Measurements from ENCODE around the gene COL19A1. TPM values are rescaled to one million over a fixed set of nuclear protein-coding genes. Genes with fewer than 3 reads are reported as not detected.

Gene COL19A1
- total RNA-seq, 2 experiments from 2014 or later = 0.03 TPM; not detected in 1

- no peak for DNase-seq (ENCODE audit: low spot score)
- no peaks in the 10 kb centered on the region for H3K79me2 ChIP-seq (ENCODE audit: insufficient read depth, low read depth, low read length)
- H4K20me1 ChIP-seq (ENCODE audit: insufficient read depth, low read length) = no peaks in the 10 kb centered on the region
- no peak overlapping the region for H3K4me2 ChIP-seq (ENCODE audit: low read length)
- H3K4me1 ChIP-seq (ENCODE audit: insufficient read depth, low read length, poor library complexity, severe bottlenecking) = no peaks in the 10 kb centered on the region
- H3K9me3 ChIP-seq (ENCODE audit: low read length) = no peaks in the 10 kb centered on the region
- no peaks in the 10 kb centered on the region for H3K9me2 ChIP-seq (ENCODE audit: insufficient read depth, low read length)
- no peak overlapping the region for H3K27ac ChIP-seq (ENCODE audit: low read depth, low read length, poor library complexity, severe bottlenecking)
- H2AFZ ChIP-seq (ENCODE audit: low read length) = no peak overlapping the region
- intact Hi-C loops (cut with micrococcal nuclease; ENCODE audit: unreplicated experiment) = no loop called here
- H3K36me3 ChIP-seq (ENCODE audit: insufficient read depth, low read length) = no peaks in the 10 kb centered on the region
- no TSS peak for BruUV-seq (replicated peaks)
- TF ChIP-seq EZH2phosphoT487 (IDR thresholded peaks at IDR 0.05; ENCODE audit: borderline replicate concordance, low read depth, low read length) (no peak), CTCF (conservative IDR thresholded peaks at IDR 0.05; ENCODE audit: low read length) (no peak)
- ChIA-PET POLR2A (no interaction called here), CTCF (ENCODE audit: unreplicated experiment) (no interaction called here)
- no peak overlapping the region for H3K4me3 ChIP-seq (ENCODE audit: low read depth, low read length, poor library complexity, severe bottlenecking)
Observed at GRCh38 chr6:70142034-70142433, 275.7 kb downstream of the COL19A1 start.

GRCh38 chr6:70145178-70145577 is 278.8 kb downstream of the COL19A1 start:
- H3K9me3 ChIP-seq (ENCODE audit: low read length) = no peaks in the 10 kb centered on the region
- no peaks in the 10 kb centered on the region for H3K79me2 ChIP-seq (ENCODE audit: insufficient read depth, low read depth, low read length)
- ChIA-PET POLR2A (no interaction called here), CTCF (ENCODE audit: unreplicated experiment) (no interaction called here)
- no peaks in the 10 kb centered on the region for H3K4me1 ChIP-seq (ENCODE audit: insufficient read depth, low read length, poor library complexity, severe bottlenecking)
- TF ChIP-seq CTCF (conservative IDR thresholded peaks at IDR 0.05; ENCODE audit: low read length) = no peak
- TF ChIP-seq EZH2phosphoT487 (IDR thresholded peaks at IDR 0.05; ENCODE audit: borderline replicate concordance, low read depth, low read length) = no peak
- no peaks in the 10 kb centered on the region for H3K36me3 ChIP-seq (ENCODE audit: insufficient read depth, low read length)
- no peak for DNase-seq (ENCODE audit: low spot score)
- H3K4me2 ChIP-seq (ENCODE audit: low read length) = no peak overlapping the region
- H2AFZ ChIP-seq (ENCODE audit: low read length) = no peak overlapping the region
- H3K9me2 ChIP-seq (ENCODE audit: insufficient read depth, low read length) = no peaks in the 10 kb centered on the region
- intact Hi-C loops (cut with micrococcal nuclease; ENCODE audit: unreplicated experiment) = no loop called here
- no TSS peak for BruUV-seq (replicated peaks)
- H4K20me1 ChIP-seq (ENCODE audit: insufficient read depth, low read length) = no peaks in the 10 kb centered on the region
- H3K4me3 ChIP-seq (ENCODE audit: low read depth, low read length, poor library complexity, severe bottlenecking) = no peak overlapping the region
- no peak overlapping the region for H3K27ac ChIP-seq (ENCODE audit: low read depth, low read length, poor library complexity, severe bottlenecking)

- no TSS peak for BruUV-seq (replicated peaks)
- H3K79me2 ChIP-seq (ENCODE audit: insufficient read depth, low read depth, low read length) = no peaks in the 10 kb centered on the region
- CTCF ChIA-PET (ENCODE audit: unreplicated experiment) = no interaction called here
- H4K20me1 ChIP-seq (ENCODE audit: insufficient read depth, low read length) = no peaks in the 10 kb centered on the region
- no peak overlapping the region for H3K27ac ChIP-seq (ENCODE audit: low read depth, low read length, poor library complexity, severe bottlenecking)
- no peaks in the 10 kb centered on the region for H3K9me2 ChIP-seq (ENCODE audit: insufficient read depth, low read length)
- no peaks in the 10 kb centered on the region for H3K36me3 ChIP-seq (ENCODE audit: insufficient read depth, low read length)
- POLR2A ChIA-PET = no interaction called here
- no peak for DNase-seq (ENCODE audit: low spot score)
- H2AFZ ChIP-seq (ENCODE audit: low read length) = no peak overlapping the region
- no peak overlapping the region for H3K4me2 ChIP-seq (ENCODE audit: low read length)
- no peak for TF ChIP-seq CTCF (conservative IDR thresholded peaks at IDR 0.05; ENCODE audit: low read length)
- TF ChIP-seq EZH2phosphoT487 (IDR thresholded peaks at IDR 0.05; ENCODE audit: borderline replicate concordance, low read depth, low read length) = no peak
- H3K4me1 ChIP-seq (ENCODE audit: insufficient read depth, low read length, poor library complexity, severe bottlenecking) = no peaks in the 10 kb centered on the region
- intact Hi-C loops (cut with micrococcal nuclease; ENCODE audit: unreplicated experiment) = no loop called here
- H3K4me3 ChIP-seq (ENCODE audit: low read depth, low read length, poor library complexity, severe bottlenecking) = no peak overlapping the region
- H3K9me3 ChIP-seq (ENCODE audit: low read length) = no peaks in the 10 kb centered on the region
Observed at GRCh38 chr6:70149209-70149788, 282.9 kb downstream of the COL19A1 start.
